ENCODE data around the gene ACVR2B. TPM values are rescaled to one million over a fixed set of nuclear protein-coding genes. Genes with fewer than 3 reads are reported as not detected.

Gene ACVR2B
- total RNA-seq, 4 donors from 2014 or later = 2.4 to 12.1 (median 6.3) TPM

- in situ Hi-C loops (cut with MboI; ENCODE audit: low sequenced_read_pairs in 4 of 4) (loop anchor here in 1 of 4 donors (25.0 kb wide), 1 partner anchor 470 kb away; no protein-coding TSS in a partner anchor), intact Hi-C loops (cut with DNase I; ENCODE audit: low total_unique reads) (no loop called here)
- Histone ChIP-seq H3K27ac (peak overlapping the region in 1 of 4 donors; percentile 41), H3K36me3 (no peaks in the 10 kb centered on the region), H3K27me3 (no peaks in the 10 kb centered on the region), H3K4me3 (no peak overlapping the region), H3K4me1 (peaks cover 0 to 24% of the 10 kb centered on the region in 2 donors), H3K9me3 (no peaks in the 10 kb centered on the region)
- ATAC-seq = no peak
- no peak for DNase-seq
- no peak for TF ChIP-seq POLR2A (IDR thresholded peaks at IDR 0.05)
- TF ChIP-seq, protein P1, sequence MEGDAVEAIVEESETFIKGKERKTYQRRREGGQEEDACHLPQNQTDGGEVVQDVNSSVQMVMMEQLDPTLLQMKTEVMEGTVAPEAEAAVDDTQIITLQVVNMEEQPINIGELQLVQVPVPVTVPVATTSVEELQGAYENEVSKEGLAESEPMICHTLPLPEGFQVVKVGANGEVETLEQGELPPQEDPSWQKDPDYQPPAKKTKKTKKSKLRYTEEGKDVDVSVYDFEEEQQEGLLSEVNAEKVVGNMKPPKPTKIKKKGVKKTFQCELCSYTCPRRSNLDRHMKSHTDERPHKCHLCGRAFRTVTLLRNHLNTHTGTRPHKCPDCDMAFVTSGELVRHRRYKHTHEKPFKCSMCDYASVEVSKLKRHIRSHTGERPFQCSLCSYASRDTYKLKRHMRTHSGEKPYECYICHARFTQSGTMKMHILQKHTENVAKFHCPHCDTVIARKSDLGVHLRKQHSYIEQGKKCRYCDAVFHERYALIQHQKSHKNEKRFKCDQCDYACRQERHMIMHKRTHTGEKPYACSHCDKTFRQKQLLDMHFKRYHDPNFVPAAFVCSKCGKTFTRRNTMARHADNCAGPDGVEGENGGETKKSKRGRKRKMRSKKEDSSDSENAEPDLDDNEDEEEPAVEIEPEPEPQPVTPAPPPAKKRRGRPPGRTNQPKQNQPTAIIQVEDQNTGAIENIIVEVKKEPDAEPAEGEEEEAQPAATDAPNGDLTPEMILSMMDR (IDR thresholded peaks at IDR 0.05 in 4 of 5, conservative IDR thresholded peaks at IDR 0.05 in 1 of 5) = no peak
Observed at GRCh38 chr3:38541806-38542205, 88.1 kb downstream of the ACVR2B start.

Other genes with a start within 250 kb of the ACVR2B start
- gene SLC22A13, start 188.1 kb upstream of the ACVR2B start, total RNA-seq = under 1 TPM in 3 of 4 donors, not detected in 1; 0.29 to 0.58 (median 0.51) TPM
- under 1 TPM in 1 of 4 donors, not detected in 3; 0.31 TPM for gene SLC22A14, start 171.6 kb upstream of the ACVR2B start, total RNA-seq
- gene XYLB, start 107.1 kb upstream of the ACVR2B start, total RNA-seq = 1 to 10 TPM in 1 of 4 donors, under 1 TPM in 3; 0.23 to 1.1 (median 0.44) TPM
- gene EXOG, start 42.5 kb downstream of the ACVR2B start, total RNA-seq = 1 to 10 TPM; 1.6 to 6.5 (median 2.2) TPM
- 1 to 10 TPM in 2 of 4 donors, under 1 TPM in 1, not detected in 1; 0.05 to 4.3 (median 2.8) TPM for gene SCN5A, start 195.8 kb downstream of the ACVR2B start, total RNA-seq